Measurements from ENCODE around the gene NLGN3.

NLGN3 gene

GRCh38 chrX:71184092-71184491, 39.5 kb downstream of the NLGN3 start:
- Histone ChIP-seq H3K9me3 (no peaks in the 10 kb centered on the region), H3K36me3 (replicated peaks) (no peaks in the 10 kb centered on the region), H3K4me3 (no peak overlapping the region), H3K27me3 (ENCODE audit: low read depth) (no peaks in the 10 kb centered on the region), H3K4me1 (peaks cover 31% of the 10 kb centered on the region)
- in situ Hi-C loops (cut with MboI; ENCODE audit: low sequenced_read_pairs): loop anchor here (25.0 kb wide), 1 partner anchor 722 kb away; no protein-coding TSS in a partner anchor
- DNase-seq (ENCODE audit: low spot score in 2 of 2): no peak

GRCh38 chrX:71184803-71185495, 40.3 kb downstream of the NLGN3 start:
- H3K4me1 ChIP-seq: peaks cover 31% of the 10 kb centered on the region

GRCh38 chrX:71191248-71191647, 46.6 kb downstream of the NLGN3 start:
- Histone ChIP-seq H3K36me3 (replicated peaks) (no peaks in the 10 kb centered on the region; the same call in 1 of the 2 replicates), H3K4me3 (no peak overlapping the region), H3K4me1 (peaks cover 11% of the 10 kb centered on the region), H3K27me3 (ENCODE audit: low read depth) (no peaks in the 10 kb centered on the region), H3K9me3 (no peaks in the 10 kb centered on the region)
- DNase-seq (ENCODE audit: low spot score in 2 of 2): peak in 1 of 2 experiments; percentile 53
- in situ Hi-C loops (cut with MboI; ENCODE audit: low sequenced_read_pairs): loop anchor here (25.0 kb wide), 1 partner anchor 729 kb away; no protein-coding TSS in a partner anchor

More at GRCh38 chrX:71184803-71185495, 40.3 kb downstream of the NLGN3 start:
- Histone ChIP-seq H3K27me3 (ENCODE audit: low read depth) (no peaks in the 10 kb centered on the region), H3K4me3 (no peak overlapping the region), H3K9me3 (no peaks in the 10 kb centered on the region), H3K36me3 (replicated peaks) (no peaks in the 10 kb centered on the region)
- no peak for DNase-seq (ENCODE audit: low spot score in 2 of 2)
- in situ Hi-C loops (cut with MboI; ENCODE audit: low sequenced_read_pairs): loop anchor here (25.0 kb wide), 1 partner anchor 723 kb away; no protein-coding TSS in a partner anchor

GRCh38 chrX:71195964-71196649, 51.5 kb downstream of the NLGN3 start:
- Histone ChIP-seq H3K27me3 (ENCODE audit: low read depth) (no peaks in the 10 kb centered on the region), H3K4me1 (peaks cover 5% of the 10 kb centered on the region), H3K4me3 (no peak overlapping the region), H3K9me3 (no peaks in the 10 kb centered on the region), H3K36me3 (replicated peaks) (no peaks in the 10 kb centered on the region)
- DNase-seq (ENCODE audit: low spot score in 2 of 2): peak; percentile 14 to 19
- in situ Hi-C loops (cut with MboI; ENCODE audit: low sequenced_read_pairs): loop anchor here (25.0 kb wide), 1 partner anchor 734 kb away; no protein-coding TSS in a partner anchor

- Histone ChIP-seq H3K4me3 (no peak overlapping the region), H3K27me3 (ENCODE audit: low read depth) (no peaks in the 10 kb centered on the region), H3K36me3 (replicated peaks) (no peaks in the 10 kb centered on the region), H3K9me3 (no peaks in the 10 kb centered on the region), H3K4me1 (no peaks in the 10 kb centered on the region; the same call in 1 of the 2 replicates)
- in situ Hi-C loops (cut with MboI; ENCODE audit: low sequenced_read_pairs): loop anchor here (25.0 kb wide), 1 partner anchor 736 kb away; no protein-coding TSS in a partner anchor
- DNase-seq (ENCODE audit: low spot score in 2 of 2): no peak
Observed at GRCh38 chrX:71198066-71198465, 53.4 kb downstream of the NLGN3 start.

GRCh38 chrX:71199252-71200008, 54.8 kb downstream of the NLGN3 start:
- Histone ChIP-seq H3K4me1 (no peaks in the 10 kb centered on the region; the same call in 1 of the 2 replicates), H3K9me3 (no peaks in the 10 kb centered on the region), H3K27me3 (ENCODE audit: low read depth) (no peaks in the 10 kb centered on the region), H3K36me3 (replicated peaks) (no peaks in the 10 kb centered on the region), H3K4me3 (no peak overlapping the region)
- in situ Hi-C loops (cut with MboI; ENCODE audit: low sequenced_read_pairs): loop anchor here (25.0 kb wide), 1 partner anchor 737 kb away; no protein-coding TSS in a partner anchor
- no peak for DNase-seq (ENCODE audit: low spot score in 2 of 2)

GRCh38 chrX:71210816-71211215, 66.2 kb downstream of the NLGN3 start:
- no peaks in the 10 kb centered on the region for H3K4me1 ChIP-seq
- H3K27me3 ChIP-seq (ENCODE audit: low read depth): no peaks in the 10 kb centered on the region; the same call in 1 of the 2 replicates
- no peaks in the 10 kb centered on the region for H3K9me3 ChIP-seq
- DNase-seq (ENCODE audit: low spot score in 2 of 2): no peak
- H3K36me3 ChIP-seq (replicated peaks): no peaks in the 10 kb centered on the region
- in situ Hi-C loops (cut with MboI; ENCODE audit: low sequenced_read_pairs): no loop called here
- H3K4me3 ChIP-seq: no peak overlapping the region

GRCh38 chrX:71212536-71212935, 67.9 kb downstream of the NLGN3 start:
- Histone ChIP-seq H3K9me3 (no peaks in the 10 kb centered on the region), H3K4me1 (no peaks in the 10 kb centered on the region), H3K36me3 (replicated peaks) (no peaks in the 10 kb centered on the region), H3K27me3 (ENCODE audit: low read depth) (no peaks in the 10 kb centered on the region; the same call in 1 of the 2 replicates), H3K4me3 (no peak overlapping the region)
- no peak for DNase-seq (ENCODE audit: low spot score in 2 of 2)
- in situ Hi-C loops (cut with MboI; ENCODE audit: low sequenced_read_pairs): no loop called here

- no peaks in the 10 kb centered on the region for H3K9me3 ChIP-seq
- in situ Hi-C loops (cut with MboI; ENCODE audit: low sequenced_read_pairs): no loop called here
- DNase-seq (ENCODE audit: low spot score in 2 of 2): no peak
- H3K4me1 ChIP-seq: no peaks in the 10 kb centered on the region
- no peaks in the 10 kb centered on the region for H3K36me3 ChIP-seq (replicated peaks)
- H3K27me3 ChIP-seq (ENCODE audit: low read depth): no peaks in the 10 kb centered on the region; the same call in 1 of the 2 replicates
- H3K4me3 ChIP-seq: no peak overlapping the region
Observed at GRCh38 chrX:71214152-71214551, 69.5 kb downstream of the NLGN3 start.

GRCh38 chrX:71214604-71215337, 70.1 kb downstream of the NLGN3 start:
- H3K9me3 ChIP-seq: no peaks in the 10 kb centered on the region
- no peaks in the 10 kb centered on the region for H3K36me3 ChIP-seq (replicated peaks)
- in situ Hi-C loops (cut with MboI; ENCODE audit: low sequenced_read_pairs): no loop called here
- no peaks in the 10 kb centered on the region; the same call in 1 of the 2 replicates for H3K27me3 ChIP-seq (ENCODE audit: low read depth)
- no peak overlapping the region for H3K4me3 ChIP-seq
- no peaks in the 10 kb centered on the region for H3K4me1 ChIP-seq
- no peak for DNase-seq (ENCODE audit: low spot score in 2 of 2)

- H3K4me1 ChIP-seq: no peaks in the 10 kb centered on the region
- no peak for DNase-seq (ENCODE audit: low spot score in 2 of 2)
- H3K9me3 ChIP-seq: no peaks in the 10 kb centered on the region
- no peaks in the 10 kb centered on the region for H3K36me3 ChIP-seq (replicated peaks)
- H3K4me3 ChIP-seq: no peak overlapping the region
- no peaks in the 10 kb centered on the region; the same call in 1 of the 2 replicates for H3K27me3 ChIP-seq (ENCODE audit: low read depth)
- in situ Hi-C loops (cut with MboI; ENCODE audit: low sequenced_read_pairs): no loop called here
Observed at GRCh38 chrX:71215338-71215912, 70.8 kb downstream of the NLGN3 start.

GRCh38 chrX:71216485-71216884, 71.8 kb downstream of the NLGN3 start:
- in situ Hi-C loops (cut with MboI; ENCODE audit: low sequenced_read_pairs): no loop called here
- H3K9me3 ChIP-seq: no peaks in the 10 kb centered on the region
- no peaks in the 10 kb centered on the region for H3K36me3 ChIP-seq (replicated peaks)
- DNase-seq (ENCODE audit: low spot score in 2 of 2): no peak
- no peak overlapping the region for H3K4me3 ChIP-seq
- H3K4me1 ChIP-seq: no peaks in the 10 kb centered on the region
- H3K27me3 ChIP-seq (ENCODE audit: low read depth): no peaks in the 10 kb centered on the region; the same call in 1 of the 2 replicates

GRCh38 chrX:71217298-71217697, 72.7 kb downstream of the NLGN3 start:
- Histone ChIP-seq H3K4me1 (no peaks in the 10 kb centered on the region), H3K27me3 (ENCODE audit: low read depth) (no peaks in the 10 kb centered on the region; the same call in 1 of the 2 replicates), H3K9me3 (no peaks in the 10 kb centered on the region), H3K4me3 (no peak overlapping the region), H3K36me3 (replicated peaks) (no peaks in the 10 kb centered on the region)
- no peak for DNase-seq (ENCODE audit: low spot score in 2 of 2)
- in situ Hi-C loops (cut with MboI; ENCODE audit: low sequenced_read_pairs): no loop called here
